Measurements from ENCODE around the gene IDH3B. TPM values are rescaled to one million over a fixed set of nuclear protein-coding genes. Genes with fewer than 3 reads are reported as not detected.

The IDH3B gene
- total RNA-seq, 1 donor from 2014 or later: 65.5 TPM

- no peak for ATAC-seq
- no peaks in the 10 kb centered on the region for H3K9me3 ChIP-seq
- H3K36me3 ChIP-seq: no peaks in the 10 kb centered on the region
- no peak overlapping the region for H3K27ac ChIP-seq
- no peak for TF ChIP-seq CTCF (IDR thresholded peaks at IDR 0.05)
- intact Hi-C loops (cut with DNase I): no loop called here
- H3K4me3 ChIP-seq: no peak overlapping the region
- peaks cover 29% of the 10 kb centered on the region for H3K27me3 ChIP-seq
- peaks cover 17% of the 10 kb centered on the region for H3K4me1 ChIP-seq
- no peak for DNase-seq
Measured at GRCh38 chr20:2692886-2693285, 28.9 kb upstream of the IDH3B start.

DNA sequence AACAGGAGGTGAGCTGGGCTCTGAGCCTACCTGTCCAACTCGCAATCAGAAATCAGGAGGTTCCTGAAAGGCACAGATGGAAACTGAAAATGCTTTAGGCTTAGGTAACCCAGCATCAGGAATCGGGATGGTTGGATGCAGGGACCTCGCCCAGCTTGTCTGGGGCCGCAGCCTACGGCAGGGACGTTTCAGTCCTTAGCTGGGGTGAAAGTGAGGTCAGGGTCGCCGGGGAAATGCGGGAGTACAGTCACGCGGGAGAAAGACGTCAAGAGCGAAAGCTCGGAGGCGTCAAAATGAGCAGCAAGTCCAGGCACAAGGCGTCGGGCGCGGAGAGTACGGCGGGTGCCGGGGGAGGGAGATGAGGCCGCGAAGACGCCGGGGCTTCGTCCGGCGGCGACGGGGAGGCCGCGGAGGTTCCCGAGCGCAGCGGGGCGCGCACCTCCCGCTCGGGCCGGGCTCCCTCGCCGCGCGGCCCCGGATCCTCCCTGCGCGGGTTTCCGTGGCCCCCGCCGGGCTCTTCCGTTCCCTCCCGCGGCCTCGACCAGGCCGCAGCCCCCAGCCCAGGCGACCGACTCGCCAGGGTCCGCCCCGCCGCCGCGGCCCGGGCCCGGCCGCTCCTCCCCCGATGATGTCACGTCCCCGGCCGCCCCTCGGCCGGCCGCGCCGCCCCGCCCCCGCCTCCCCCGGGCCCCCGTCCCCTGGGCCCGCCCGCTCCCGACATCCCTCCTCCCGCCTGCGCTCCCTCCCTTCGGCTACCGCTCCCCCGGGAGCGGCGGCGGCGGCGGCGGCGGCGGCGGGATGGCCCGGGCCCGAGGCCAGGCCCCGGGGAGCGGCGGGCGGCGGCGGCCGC, 28.2 kb upstream of the IDH3B start, which contains the start of gene EBF4:
Gene EBF4, plus strand, starts transcription at position 745 of the 850 bp plus-strand sequence. CDS start 866 bp downstream, outside the sequence.
- no peak for DNase-seq
- intact Hi-C loops (cut with DNase I): no loop called here
- TF ChIP-seq CTCF (IDR thresholded peaks at IDR 0.05): no peak
- H3K4me1 ChIP-seq: peaks cover 17% of the 10 kb centered on the region
- H3K9me3 ChIP-seq: no peaks in the 10 kb centered on the region
- H3K27me3 ChIP-seq: peaks cover 25% of the 10 kb centered on the region
- H3K27ac ChIP-seq: peak within 1 kb of the TSS; percentile 66
- peak within 1 kb of the TSS; percentile 54 for H3K4me3 ChIP-seq
- ATAC-seq: peak; percentile 60
- H3K36me3 ChIP-seq: no peaks in the 10 kb centered on the region

GRCh38 chr20:2691663-2692035, 27.6 kb upstream of the IDH3B start:
- TF ChIP-seq CTCF (IDR thresholded peaks at IDR 0.05): no peak
- no peak for ATAC-seq
- no peak for DNase-seq
- H3K27ac ChIP-seq: peak overlapping the region; percentile 66
- no peaks in the 10 kb centered on the region for H3K9me3 ChIP-seq
- H3K4me3 ChIP-seq: peak overlapping the region; percentile 54
- no peaks in the 10 kb centered on the region for H3K36me3 ChIP-seq
- intact Hi-C loops (cut with DNase I): no loop called here
- peaks cover 17% of the 10 kb centered on the region for H3K4me1 ChIP-seq
- H3K27me3 ChIP-seq: peaks cover 27% of the 10 kb centered on the region

- intact Hi-C loops (cut with DNase I): no loop called here
- H3K27ac ChIP-seq: no peak overlapping the region
- no peak for DNase-seq
Measured at GRCh38 chr20:2691127-2691526, 27.1 kb upstream of the IDH3B start.

DNA sequence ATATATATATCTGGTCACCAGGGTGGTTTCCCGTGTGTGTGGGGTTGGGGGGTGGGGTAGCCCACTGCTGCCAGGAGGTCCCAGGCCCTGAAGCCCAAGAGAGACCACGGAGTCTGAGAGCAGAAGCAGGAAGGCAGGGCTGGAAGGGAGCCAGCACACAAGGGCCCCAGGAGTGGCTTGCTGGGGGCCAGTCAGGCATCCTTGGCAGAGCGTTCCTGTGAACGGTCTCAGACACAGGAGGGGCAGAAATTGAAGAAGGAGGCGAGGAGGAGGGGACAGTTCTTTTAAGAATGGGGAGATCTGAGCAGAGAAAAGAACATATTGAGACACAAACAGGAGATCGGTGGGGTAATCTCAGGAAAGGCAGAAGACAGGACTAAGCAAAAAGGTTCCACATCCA, 26.7 kb upstream of the IDH3B start:
- Histone ChIP-seq H3K4me1 (peaks cover 17% of the 10 kb centered on the region), H3K9me3 (no peaks in the 10 kb centered on the region), H3K27ac (no peak overlapping the region), H3K4me3 (no peak overlapping the region), H3K36me3 (no peaks in the 10 kb centered on the region), H3K27me3 (peaks cover 26% of the 10 kb centered on the region)
- no peak for ATAC-seq
- DNase-seq: no peak
- intact Hi-C loops (cut with DNase I): no loop called here
- TF ChIP-seq CTCF (IDR thresholded peaks at IDR 0.05): no peak

More at GRCh38 chr20:2691127-2691526, 27.1 kb upstream of the IDH3B start:
- Histone ChIP-seq H3K4me3 (no peak overlapping the region), H3K27me3 (peaks cover 27% of the 10 kb centered on the region), H3K36me3 (no peaks in the 10 kb centered on the region), H3K9me3 (no peaks in the 10 kb centered on the region), H3K4me1 (peaks cover 17% of the 10 kb centered on the region)
- TF ChIP-seq CTCF (IDR thresholded peaks at IDR 0.05): no peak
- ATAC-seq: no peak
